ENCODE data around the gene IGSF21. TPM values are rescaled to one million over a fixed set of nuclear protein-coding genes. Genes with fewer than 3 reads are reported as not detected.

Gene IGSF21
- total RNA-seq, 1 donor from 2014 or later = not detected

GRCh38 chr1:18288722-18289121 lies 181.1 kb downstream of the IGSF21 start:
- Mint-ChIP-seq H3K27me3 (ENCODE audit: low read depth) (peaks cover 69% of the 10 kb centered on the region), H3K36me3 (no peaks in the 10 kb centered on the region), H3K4me3 (no peak overlapping the region), H3K4me1 (no peaks in the 10 kb centered on the region), H3K9me3 (no peaks in the 10 kb centered on the region), H3K27ac (no peak overlapping the region)
- TF ChIP-seq, protein P1, sequence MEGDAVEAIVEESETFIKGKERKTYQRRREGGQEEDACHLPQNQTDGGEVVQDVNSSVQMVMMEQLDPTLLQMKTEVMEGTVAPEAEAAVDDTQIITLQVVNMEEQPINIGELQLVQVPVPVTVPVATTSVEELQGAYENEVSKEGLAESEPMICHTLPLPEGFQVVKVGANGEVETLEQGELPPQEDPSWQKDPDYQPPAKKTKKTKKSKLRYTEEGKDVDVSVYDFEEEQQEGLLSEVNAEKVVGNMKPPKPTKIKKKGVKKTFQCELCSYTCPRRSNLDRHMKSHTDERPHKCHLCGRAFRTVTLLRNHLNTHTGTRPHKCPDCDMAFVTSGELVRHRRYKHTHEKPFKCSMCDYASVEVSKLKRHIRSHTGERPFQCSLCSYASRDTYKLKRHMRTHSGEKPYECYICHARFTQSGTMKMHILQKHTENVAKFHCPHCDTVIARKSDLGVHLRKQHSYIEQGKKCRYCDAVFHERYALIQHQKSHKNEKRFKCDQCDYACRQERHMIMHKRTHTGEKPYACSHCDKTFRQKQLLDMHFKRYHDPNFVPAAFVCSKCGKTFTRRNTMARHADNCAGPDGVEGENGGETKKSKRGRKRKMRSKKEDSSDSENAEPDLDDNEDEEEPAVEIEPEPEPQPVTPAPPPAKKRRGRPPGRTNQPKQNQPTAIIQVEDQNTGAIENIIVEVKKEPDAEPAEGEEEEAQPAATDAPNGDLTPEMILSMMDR (IDR thresholded peaks at IDR 0.05; ENCODE audit: unreplicated experiment) = no peak
- DNase-seq (ENCODE audit: low spot score in 2 of 2, unreplicated experiment in 2 of 2) = no peak

GRCh38 chr1:18289597-18289996 lies 182.0 kb downstream of the IGSF21 start:
- H3K27me3 Mint-ChIP-seq (ENCODE audit: low read depth) = peaks cover 69% of the 10 kb centered on the region
- no peak overlapping the region for H3K27ac Mint-ChIP-seq
- no peak overlapping the region for H3K4me3 Mint-ChIP-seq
- H3K9me3 Mint-ChIP-seq = no peaks in the 10 kb centered on the region
- H3K4me1 Mint-ChIP-seq = no peaks in the 10 kb centered on the region
- no peaks in the 10 kb centered on the region for H3K36me3 Mint-ChIP-seq
- TF ChIP-seq, protein P1 (IDR thresholded peaks at IDR 0.05; ENCODE audit: unreplicated experiment) = no peak
- DNase-seq (ENCODE audit: low spot score in 2 of 2, unreplicated experiment in 2 of 2) = no peak

- Mint-ChIP-seq H3K4me3 (no peak overlapping the region), H3K4me1 (no peaks in the 10 kb centered on the region), H3K9me3 (no peaks in the 10 kb centered on the region), H3K27me3 (ENCODE audit: low read depth) (peaks cover 69% of the 10 kb centered on the region), H3K36me3 (no peaks in the 10 kb centered on the region), H3K27ac (no peak overlapping the region)
- DNase-seq (ENCODE audit: low spot score in 2 of 2, unreplicated experiment in 2 of 2) = no peak
- TF ChIP-seq, protein P1 (IDR thresholded peaks at IDR 0.05; ENCODE audit: unreplicated experiment) = no peak
Observed at GRCh38 chr1:18290740-18291412, 183.3 kb downstream of the IGSF21 start.

DNA sequence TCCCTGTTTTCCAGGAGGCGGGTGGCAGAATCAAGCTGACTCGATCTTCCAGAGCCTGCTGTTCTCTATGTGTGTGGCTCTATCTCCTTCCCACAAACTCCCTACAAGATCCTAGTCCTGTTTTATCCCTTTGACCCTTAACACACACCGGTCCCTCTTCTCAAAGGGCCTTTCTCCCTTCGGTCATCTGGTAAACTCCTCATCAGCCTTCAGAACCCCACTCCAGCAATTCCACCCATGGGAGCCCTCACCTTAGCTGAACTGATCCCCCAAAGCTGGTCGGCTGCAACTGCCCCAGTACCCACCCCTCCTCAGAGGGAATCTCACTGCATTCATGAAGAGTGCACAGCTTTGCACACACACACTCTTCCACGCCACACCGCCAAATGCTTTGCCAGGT lies 184.9 kb downstream of the IGSF21 start:
- Mint-ChIP-seq H3K36me3 (no peaks in the 10 kb centered on the region), H3K27ac (no peak overlapping the region), H3K4me3 (no peak overlapping the region), H3K4me1 (no peaks in the 10 kb centered on the region), H3K9me3 (no peaks in the 10 kb centered on the region), H3K27me3 (ENCODE audit: low read depth) (peaks cover 74% of the 10 kb centered on the region)
- DNase-seq (ENCODE audit: low spot score in 2 of 2, unreplicated experiment in 2 of 2) = no peak
- TF ChIP-seq, protein P1 (IDR thresholded peaks at IDR 0.05; ENCODE audit: unreplicated experiment) = no peak

- Mint-ChIP-seq H3K4me1 (no peaks in the 10 kb centered on the region), H3K27ac (no peak overlapping the region), H3K27me3 (ENCODE audit: low read depth) (peaks cover 81% of the 10 kb centered on the region), H3K36me3 (no peaks in the 10 kb centered on the region), H3K9me3 (no peaks in the 10 kb centered on the region), H3K4me3 (no peak overlapping the region)
- DNase-seq (ENCODE audit: low spot score in 2 of 2, unreplicated experiment in 2 of 2) = no peak
- TF ChIP-seq, protein P1 (IDR thresholded peaks at IDR 0.05; ENCODE audit: unreplicated experiment) = no peak
Observed at GRCh38 chr1:18293291-18293690, 185.7 kb downstream of the IGSF21 start.
